H9 (cell line): ENCODE results near the gene HCRTR1. TPM values are rescaled to one million over a fixed set of nuclear protein-coding genes. Genes with fewer than 3 reads are reported as not detected.
A peak's percentile ranks its signal among the peaks of the same experiment; 100 is the strongest.

Experiments used
- DNase-seq: peaks from one replicate; pipeline ENCODE4 v3.0.0-alpha.2; 2017
- H2AFZ ChIP-seq: one replicate; pipeline ENCODE4 v1.6.1; 2013; ENCODE audit warnings: mild to moderate bottlenecking, low read length, control low read depth, moderate library complexity
- H2AK5ac ChIP-seq: 2 replicates; pipeline ENCODE4 v1.6.1; 2013; ENCODE audit warnings: low read length, control low read depth, mixed read lengths; ENCODE audit not compliant: insufficient read length
- H2BK120ac ChIP-seq: one replicate; pipeline ENCODE4 v1.6.1; 2013; ENCODE audit warnings: low read depth, mild to moderate bottlenecking, low read length, control low read depth, inconsistent platforms; ENCODE audit not compliant: poor library complexity, severe bottlenecking
- H2BK12ac ChIP-seq: 2 replicates; pipeline ENCODE4 v1.6.1; 2013; ENCODE audit warnings: low read length, control low read depth, mixed read lengths, low read depth; ENCODE audit not compliant: insufficient read length
- H2BK15ac ChIP-seq: 2 replicates; pipeline ENCODE4 v1.6.1; 2013; ENCODE audit warnings: low read depth, low read length, control low read depth
- H2BK20ac ChIP-seq: one replicate; pipeline ENCODE4 v1.6.1; 2013; ENCODE audit warnings: low read depth, mild to moderate bottlenecking, low read length, control low read depth, inconsistent platforms; ENCODE audit not compliant: poor library complexity, severe bottlenecking
- H2BK5ac ChIP-seq: 2 replicates; pipeline ENCODE4 v1.6.1; 2013; ENCODE audit warnings: low read length, control low read depth, mixed read lengths; ENCODE audit not compliant: insufficient read length
- H3K14ac ChIP-seq: 2 replicates; pipeline ENCODE4 v1.6.1; 2013; ENCODE audit warnings: low read length, control low read depth; ENCODE audit not compliant: insufficient read depth
- H3K18ac ChIP-seq: 2 replicates; pipeline ENCODE4 v1.6.1; 2013; ENCODE audit warnings: low read depth, mild to moderate bottlenecking, mixed read lengths, low read length, control low read depth; ENCODE audit not compliant: insufficient read length
- H3K23ac ChIP-seq: 2 replicates; pipeline ENCODE4 v1.6.1; 2013; ENCODE audit warnings: low read length, control low read depth, mixed read lengths, low read depth; ENCODE audit not compliant: insufficient read length
- H3K23me2 ChIP-seq: 2 replicates; pipeline ENCODE4 v1.6.1; 2013; ENCODE audit warnings: low read depth, mild to moderate bottlenecking, mixed read lengths, low read length, control low read depth; ENCODE audit not compliant: insufficient read length, poor library complexity, severe bottlenecking
- H3K27ac ChIP-seq: 2 replicates; pipeline ENCODE4 v1.5.1; 2013; ENCODE audit warnings: low read length, control low read depth, mixed read lengths, low read depth; ENCODE audit not compliant: insufficient read length
- H3K27me3 ChIP-seq: 2 replicates; pipeline ENCODE4 v1.6.1; 2013; ENCODE audit warnings: low read length, control low read depth, inconsistent platforms; ENCODE audit not compliant: insufficient read depth
- H3K4ac ChIP-seq: 2 replicates; pipeline ENCODE4 v1.6.1; 2013; ENCODE audit warnings: low read depth, mild to moderate bottlenecking, control low read depth, inconsistent platforms, low read length, moderate library complexity
- H3K4me1 ChIP-seq: 2 replicates; pipeline ENCODE4 v1.6.1; 2013; ENCODE audit warnings: low read length, control low read depth, inconsistent platforms; ENCODE audit not compliant: insufficient read depth
- H3K4me2 ChIP-seq: 2 replicates; pipeline ENCODE4 v1.6.1; 2013; ENCODE audit warnings: low read length, control low read depth, mixed read lengths; ENCODE audit not compliant: insufficient read length, insufficient read depth
- H3K56ac ChIP-seq: 2 replicates; pipeline ENCODE4 v1.6.1; 2013; ENCODE audit warnings: low read depth, mild to moderate bottlenecking, mixed read lengths, low read length, control low read depth; ENCODE audit not compliant: insufficient read length
- H3K79me1 ChIP-seq: 2 replicates; pipeline ENCODE4 v1.6.1; 2013; ENCODE audit warnings: low read depth, mild to moderate bottlenecking, moderate library complexity, low read length, control low read depth, inconsistent platforms; ENCODE audit not compliant: insufficient read depth, poor library complexity, severe bottlenecking
- H3K79me2 ChIP-seq: 2 replicates; pipeline ENCODE4 v1.6.1; 2013; ENCODE audit warnings: low read length, control low read depth, inconsistent platforms; ENCODE audit not compliant: insufficient read depth
- H3K9ac ChIP-seq: 2 replicates; pipeline ENCODE4 v1.6.1; 2013; ENCODE audit warnings: low read length, control low read depth, mixed read lengths; ENCODE audit not compliant: insufficient read length; ENCODE audit errors: extremely low read depth
- H3K9me3 ChIP-seq: one replicate; pipeline ENCODE4 v1.6.1; 2013; ENCODE audit warnings: low read depth, low read length, inconsistent platforms; ENCODE audit not compliant: control insufficient read depth
- H3T11ph ChIP-seq: one replicate; pipeline ENCODE4 v1.6.1; 2013; ENCODE audit warnings: mild to moderate bottlenecking, low read length, control low read depth, inconsistent platforms
- H4K20me1 ChIP-seq: one replicate; pipeline ENCODE4 v1.6.1; 2013; ENCODE audit not compliant: control insufficient read depth, insufficient read length, insufficient read depth
- H4K5ac ChIP-seq: 2 replicates; pipeline ENCODE4 v1.6.1; 2013; ENCODE audit warnings: low read depth, mild to moderate bottlenecking, mixed read lengths, low read length, control low read depth; ENCODE audit not compliant: insufficient read length
- H4K8ac ChIP-seq: replicated peaks from 2 replicates; pipeline ENCODE4 v1.6.1; 2013; ENCODE audit warnings: low read length, control low read depth, mixed read lengths, low read depth; ENCODE audit not compliant: insufficient read length
- H4K91ac ChIP-seq: 2 replicates; pipeline ENCODE4 v1.6.1; 2013; ENCODE audit warnings: low read depth, mild to moderate bottlenecking, moderate library complexity, mixed read lengths, low read length, control low read depth; ENCODE audit not compliant: insufficient read length
- H3K27ac Mint-ChIP-seq, 3 experiments: 2 replicates in 2 of 3; 3 replicates in 1 of 3; pipeline ENCODE4 v1.8.0; 2020 to 2021; ENCODE audit warnings: mixed read lengths in 3 of 3, mild to moderate bottlenecking in 1 of 3, moderate library complexity in 1 of 3
- H3K27me3 Mint-ChIP-seq: 2 replicates; pipeline ENCODE4 v1.8.0; 2021; ENCODE audit warnings: low read depth, mild to moderate bottlenecking, moderate library complexity, mixed read lengths
- H3K36me3 Mint-ChIP-seq, 3 experiments: 2 replicates in 2 of 3; 3 replicates in 1 of 3; pipeline ENCODE4 v1.8.0; 2020 to 2021; ENCODE audit warnings: low read depth in 3 of 3, mixed read lengths in 3 of 3; ENCODE audit not compliant: insufficient read depth in 1 of 3
- H3K4me1 Mint-ChIP-seq, 2 experiments: 2 replicates each; pipeline ENCODE4 v1.8.0; 2020; ENCODE audit warnings: mixed read lengths in 2 of 2
- H3K4me3 Mint-ChIP-seq, 2 experiments: 2 replicates in 1 of 2; 3 replicates in 1 of 2; pipeline ENCODE4 v1.8.0; 2020 to 2021; ENCODE audit warnings: mild to moderate bottlenecking in 2 of 2, mixed read lengths in 2 of 2, moderate library complexity in 1 of 2
- H3K9me3 Mint-ChIP-seq, 2 experiments: 2 replicates in 1 of 2; 3 replicates in 1 of 2; pipeline ENCODE4 v1.8.0; 2020; ENCODE audit warnings: mild to moderate bottlenecking in 2 of 2, mixed read lengths in 2 of 2, moderate library complexity in 1 of 2
- CTCF ChIP-seq: fragments of 200-600 bp; sonication (generic); conservative IDR thresholded peaks from 3 replicates; pipeline ENCODE4 v1.8.0; 2021; ENCODE audit warnings: antibody characterized with exemption, mild to moderate bottlenecking
- WGBS: extraction: QIAGEN DNeasy Blood & Tissue Kit; methylation state at CpG from one replicate; pipeline ENCODE4 v1.1.7; 2013; ENCODE audit warnings: missing lambda C conversion rate, low lambda C conversion rate, mixed read lengths; ENCODE audit not compliant: insufficient read length; ENCODE audit errors: extremely low coverage; 5-methylcytosine and 5-hydroxymethylcytosine counted together
- total RNA-seq: library from RNA; stranded (reverse); gene quantifications from 2 replicates; pipeline ENCODE4 v1.2.1, GENCODE V29; 2021

HCRTR1 gene
- total RNA-seq, 1 experiment from 2014 or later = not detected

GRCh38 chr1:31569596-31570173 is 47.8 kb upstream of the HCRTR1 start:
- Histone ChIP-seq H2AFZ (no peak overlapping the region), H2BK120ac (no peak overlapping the region), H4K91ac (no peak overlapping the region), H3T11ph (no peak overlapping the region), H3K18ac (no peak overlapping the region), H2BK5ac (no peak overlapping the region), H3K9me3 (no peaks in the 10 kb centered on the region), H3K79me1 (no peaks in the 10 kb centered on the region), H2BK12ac (no peak overlapping the region), H2BK20ac (no peak overlapping the region), H3K4me2 (no peak overlapping the region), H3K9ac (no peak overlapping the region), H2AK5ac (no peak overlapping the region), H4K5ac (no peak overlapping the region), H3K56ac (no peak overlapping the region), H3K79me2 (no peaks in the 10 kb centered on the region), H4K8ac (no peak overlapping the region), H3K23me2 (no peaks in the 10 kb centered on the region), H3K14ac (no peak overlapping the region), H3K4me1 (no peaks in the 10 kb centered on the region), H3K27ac (no peak overlapping the region), H4K20me1 (no peaks in the 10 kb centered on the region), H3K27me3 (no peaks in the 10 kb centered on the region), H3K23ac (no peak overlapping the region), H3K4ac (no peak overlapping the region), H2BK15ac (no peak overlapping the region)
- Mint-ChIP-seq H3K27ac (0 out of 7 replicates have a peak overlapping the region, but pooled peaks of 1 of the 3 experiments have one; percentile 43), H3K36me3 (no peaks in the 10 kb centered on the region), H3K4me3 (no peak overlapping the region), H3K27me3 (peaks cover 10% of the 10 kb centered on the region), H3K4me1 (peaks cover 1 to 10% of the 10 kb centered on the region in 2 experiments; a peak in 3 of 4 replicates), H3K9me3 (peaks cover 0 to 3% of the 10 kb centered on the region in 2 experiments; a peak in 2 of 5 replicates)
- TF ChIP-seq CTCF = no peak
- WGBS = no CpG with 5 or more reads among the region's 13 CpGs
- DNase-seq = no peak
